Heart left ventricle (tissue), 13 donors: ENCODE measurements around the gene YJEFN3.

Source experiments
- POLR2A ChIP-seq, 2 donors: fragments of 450-650 bp; IDR thresholded peaks; one replicate each; pipeline ENCODE4 v1.6.1; 2017; ENCODE audit warnings: antibody characterized with exemption in 2 of 2, mild to moderate bottlenecking in 2 of 2, moderate library complexity in 2 of 2
- TF ChIP-seq, protein P1 (sequence below), 12 donors: fragments of 200-600 bp; sonication (generic) in 4 of 12; IDR thresholded peaks; one replicate each; pipeline versions ENCODE4 v1.5.0 to v1.8.0; 2018 to 2022; ENCODE audit warnings: antibody characterized with exemption in 12 of 12, mild to moderate bottlenecking in 5 of 12
- donor health status: ischemic (EF 13 %, LVEDD 7.1; RV severe dilation, severe dysfunction).
- donor health status: DM: no; HTN: yes; CAD: no.
- donor health status: DM: no; HTN: no; CAD: no.
- donor health status: ischemic (EF 25% LVEDD 6.9; RV normal size, moderate dysfunction).
- donor health status: ischemic (EF 25% LVEDD 5.7; RV mildly dilated, moderate dysfunction).
- donor health status: ischemic (EF 35%, LVEDD 5.7; RV mildly dilated, moderate dysfunction).
- donor health status: nonischemic (EF 11% LVEDD 7.7; RV severe dilation, severe dysfunction).
- donor health status: DM: yes; HTN: yes; CAD: no.
- donor health status: PGD.
- donor health status: ischemic (EF 29% LVEDD 5.4; RV normal size, mild dysfunction).
- donor health status: nonischemic (EF 23%, LVEDD 6.1; RV moderate dilation, normal function).

DNA sequence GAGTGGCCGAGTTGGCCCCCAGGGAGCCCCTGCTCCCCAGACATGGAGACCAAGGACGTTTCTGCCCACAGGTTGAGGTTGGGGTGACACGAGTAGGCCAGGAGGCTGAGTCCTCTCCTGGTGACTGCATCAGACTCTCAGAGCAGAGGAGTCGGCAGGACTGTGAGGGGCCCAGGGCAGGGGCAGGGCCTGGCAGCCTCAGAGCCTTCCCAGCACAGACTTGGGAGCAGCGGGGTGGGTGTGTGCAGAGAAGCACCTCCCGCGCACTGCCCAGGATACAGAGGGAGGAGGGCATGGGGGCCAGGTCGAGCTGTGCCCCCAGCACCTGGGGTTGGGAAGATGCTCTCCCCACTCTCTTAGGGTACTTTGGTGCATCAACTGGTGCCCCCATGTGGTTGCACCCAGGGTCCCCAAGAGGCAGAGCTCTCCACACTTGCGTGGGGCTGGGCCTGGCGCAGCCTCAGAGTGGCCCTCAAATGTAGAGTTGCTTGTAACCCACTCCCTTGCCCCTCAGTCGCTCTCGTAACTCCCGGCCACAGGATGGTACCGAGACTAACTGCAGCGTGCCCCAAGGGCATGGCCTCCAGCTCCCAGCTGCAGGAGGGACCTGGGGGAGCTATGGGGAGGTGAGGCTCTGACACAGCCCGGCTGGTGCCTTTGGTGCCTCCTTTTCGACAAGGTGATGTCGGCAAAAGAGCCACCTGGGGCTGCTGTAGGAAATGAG, 29.3 kb upstream of the YJEFN3 start:
- no peak for TF ChIP-seq POLR2A (IDR thresholded peaks at IDR 0.05)
- TF ChIP-seq, protein P1, sequence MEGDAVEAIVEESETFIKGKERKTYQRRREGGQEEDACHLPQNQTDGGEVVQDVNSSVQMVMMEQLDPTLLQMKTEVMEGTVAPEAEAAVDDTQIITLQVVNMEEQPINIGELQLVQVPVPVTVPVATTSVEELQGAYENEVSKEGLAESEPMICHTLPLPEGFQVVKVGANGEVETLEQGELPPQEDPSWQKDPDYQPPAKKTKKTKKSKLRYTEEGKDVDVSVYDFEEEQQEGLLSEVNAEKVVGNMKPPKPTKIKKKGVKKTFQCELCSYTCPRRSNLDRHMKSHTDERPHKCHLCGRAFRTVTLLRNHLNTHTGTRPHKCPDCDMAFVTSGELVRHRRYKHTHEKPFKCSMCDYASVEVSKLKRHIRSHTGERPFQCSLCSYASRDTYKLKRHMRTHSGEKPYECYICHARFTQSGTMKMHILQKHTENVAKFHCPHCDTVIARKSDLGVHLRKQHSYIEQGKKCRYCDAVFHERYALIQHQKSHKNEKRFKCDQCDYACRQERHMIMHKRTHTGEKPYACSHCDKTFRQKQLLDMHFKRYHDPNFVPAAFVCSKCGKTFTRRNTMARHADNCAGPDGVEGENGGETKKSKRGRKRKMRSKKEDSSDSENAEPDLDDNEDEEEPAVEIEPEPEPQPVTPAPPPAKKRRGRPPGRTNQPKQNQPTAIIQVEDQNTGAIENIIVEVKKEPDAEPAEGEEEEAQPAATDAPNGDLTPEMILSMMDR (IDR thresholded peaks at IDR 0.05): no peak
